ENCODE results near the gene KIRREL2. TPM values are rescaled to one million over a fixed set of nuclear protein-coding genes. Genes with fewer than 3 reads are reported as not detected.
A peak's percentile ranks its signal among the peaks of the same experiment; 100 is the strongest.

The KIRREL2 gene
- polyA plus RNA-seq, 1 experiment = not detected

DNA sequence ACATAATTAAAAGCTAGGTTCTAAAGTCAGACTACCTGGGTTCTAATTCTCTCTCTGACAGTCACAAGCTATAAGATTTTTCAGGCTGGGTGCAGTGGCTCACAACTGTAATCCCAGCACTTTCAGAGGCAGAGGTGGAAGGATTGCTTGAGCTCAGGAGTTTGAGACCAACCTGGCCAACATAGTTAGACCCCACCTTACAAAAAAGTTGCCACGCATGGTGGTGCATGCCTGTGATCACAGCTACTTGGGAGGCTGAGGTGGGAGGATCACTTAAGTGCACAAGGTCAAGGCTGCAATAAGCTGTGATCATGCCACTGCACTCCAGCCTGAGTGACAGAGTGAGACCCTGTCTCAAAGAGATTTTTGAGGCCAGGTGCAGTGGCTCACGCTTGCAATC, 37.6 kb downstream of the KIRREL2 start:
- no peak overlapping the region for H3K27ac ChIP-seq (ENCODE audit: low read depth, low read length)
- H3K4me3 ChIP-seq (ENCODE audit: low read depth, low read length) = no peak overlapping the region
- H3K27me3 ChIP-seq (ENCODE audit: control insufficient read depth, insufficient read depth, low read length) = no peaks in the 10 kb centered on the region
- CTCF ChIA-PET = interaction anchor here (1.8 to 2.9 kb wide), 2 partner anchors 11 to 37 kb away, joined by 5 to 13 read pairs; no protein-coding TSS in a partner anchor
- POLR2A ChIA-PET = no interaction called here
- no peak for TF ChIP-seq CTCF (IDR thresholded peaks at IDR 0.05; ENCODE audit: low read depth, low read length)
- no peak for DNase-seq (ENCODE audit: low read depth, low spot score)
- H3K9me3 ChIP-seq (ENCODE audit: control insufficient read depth, insufficient read depth, low read length) = no peaks in the 10 kb centered on the region; the same call in 1 of the 2 replicates

DNA sequence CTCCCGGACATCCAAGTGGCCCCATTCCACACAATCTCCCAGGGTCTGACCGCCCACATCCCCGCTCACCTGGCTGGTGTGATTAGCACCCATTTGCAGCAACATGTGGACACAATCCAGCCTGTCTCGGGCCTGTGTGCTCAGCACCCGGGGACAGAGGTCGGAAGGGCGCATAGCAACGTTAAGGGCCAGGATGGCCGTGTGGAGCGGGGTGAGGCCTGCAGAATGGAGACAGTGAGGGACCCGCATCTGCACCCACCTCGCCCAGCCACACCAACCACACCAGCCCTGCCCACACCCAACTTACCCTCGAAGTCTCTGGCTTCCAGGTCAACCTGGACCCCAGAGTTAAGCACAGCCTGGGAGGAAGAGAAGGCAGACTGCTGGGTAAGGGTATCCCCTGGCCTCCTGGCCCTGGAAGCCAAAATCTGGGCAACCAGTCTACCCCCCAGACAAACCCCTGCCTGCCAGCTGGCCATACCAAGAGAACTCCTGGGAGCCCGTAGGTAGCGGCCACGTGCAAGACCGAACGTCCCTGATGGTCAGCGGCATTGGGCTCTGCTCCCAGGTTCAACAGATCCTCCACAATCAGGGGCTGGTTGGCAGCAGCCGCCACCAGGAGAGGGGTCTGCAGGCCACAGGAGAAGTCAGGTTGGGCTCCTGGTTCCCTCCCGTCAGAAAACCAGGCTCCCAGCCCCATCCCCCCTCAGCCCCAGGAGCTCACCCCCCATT, 39.4 kb downstream of the KIRREL2 start:
- TF ChIP-seq CTCF (IDR thresholded peaks at IDR 0.05; ENCODE audit: low read depth, low read length) = no peak
- Histone ChIP-seq H3K27me3 (ENCODE audit: control insufficient read depth, insufficient read depth, low read length) (no peaks in the 10 kb centered on the region), H3K27ac (ENCODE audit: low read depth, low read length) (no peak overlapping the region), H3K4me3 (ENCODE audit: low read depth, low read length) (no peak overlapping the region), H3K9me3 (ENCODE audit: control insufficient read depth, insufficient read depth, low read length) (no peaks in the 10 kb centered on the region; the same call in 1 of the 2 replicates)
- POLR2A ChIA-PET = interaction anchor here (0.7 kb wide), 1 partner anchor 12 kb away, joined by 3 read pairs; no protein-coding TSS in a partner anchor
- CTCF ChIA-PET = interaction anchor here (1.1 kb wide), 1 partner anchor 203 kb away, joined by 3 read pairs; no protein-coding TSS in a partner anchor
- DNase-seq (ENCODE audit: low read depth, low spot score) = no peak

- no peak for DNase-seq (ENCODE audit: low read depth, low spot score)
- H3K4me3 ChIP-seq (ENCODE audit: low read depth, low read length) = no peak overlapping the region
- ChIA-PET POLR2A (interaction anchor here (0.7 kb wide), 1 partner anchor 13 kb away, joined by 3 read pairs; no protein-coding TSS in a partner anchor), CTCF (interaction anchor here (1.1 kb wide), 1 partner anchor 204 kb away, joined by 3 read pairs; no protein-coding TSS in a partner anchor)
- no peak overlapping the region for H3K27ac ChIP-seq (ENCODE audit: low read depth, low read length)
- no peaks in the 10 kb centered on the region; the same call in 1 of the 2 replicates for H3K9me3 ChIP-seq (ENCODE audit: control insufficient read depth, insufficient read depth, low read length)
- no peaks in the 10 kb centered on the region for H3K27me3 ChIP-seq (ENCODE audit: control insufficient read depth, insufficient read depth, low read length)
- no peak for TF ChIP-seq CTCF (IDR thresholded peaks at IDR 0.05; ENCODE audit: low read depth, low read length)
These were observed 39.9 kb downstream of the KIRREL2 start for GRCh38 chr19:35896643-35897040.

DNA sequence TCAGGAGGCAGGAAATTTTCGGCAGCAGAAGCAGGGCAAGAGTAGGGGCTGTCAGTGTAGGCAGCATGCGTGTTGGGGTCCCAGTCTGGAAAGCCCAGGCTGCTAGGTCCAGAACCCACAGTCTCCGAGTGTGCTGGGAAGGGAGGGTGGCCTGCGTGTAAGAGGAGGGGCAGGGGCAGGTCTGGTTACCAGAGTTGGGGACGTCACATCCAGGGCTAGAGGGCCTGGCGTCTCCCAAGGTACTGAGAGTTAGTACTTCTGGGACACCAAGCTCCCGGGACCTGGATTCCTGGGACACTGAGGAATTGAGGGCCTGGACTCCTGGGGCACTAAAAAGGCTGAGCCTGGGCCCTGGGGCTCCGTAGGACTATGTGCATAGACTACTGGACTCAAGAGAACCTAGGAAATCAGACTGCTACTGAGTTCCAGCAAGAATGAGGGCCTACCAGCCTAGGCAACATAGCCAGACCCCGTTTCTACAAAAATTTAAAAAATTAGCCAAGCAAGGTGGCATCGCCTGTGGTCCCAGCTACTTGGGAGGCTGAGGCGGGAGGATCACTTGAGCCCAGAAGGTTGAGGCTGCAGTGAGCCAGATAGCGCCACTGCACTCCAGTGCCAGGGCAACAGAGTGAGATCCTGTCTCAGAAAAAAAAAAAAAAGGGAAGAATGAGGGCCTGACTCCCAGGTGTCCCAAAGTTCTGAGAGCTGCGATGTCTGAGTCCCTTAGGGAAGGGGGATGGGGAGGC, 41.2 kb downstream of the KIRREL2 start:
- DNase-seq (ENCODE audit: low read depth, low spot score) = no peak
- no peak for TF ChIP-seq CTCF (IDR thresholded peaks at IDR 0.05; ENCODE audit: low read depth, low read length)
- ChIA-PET POLR2A (interaction anchor here (0.6 kb wide), 1 partner anchor 737 kb away, joined by 3 read pairs; no protein-coding TSS in a partner anchor), CTCF (no interaction called here)
- Histone ChIP-seq H3K4me3 (ENCODE audit: low read depth, low read length) (peak overlapping the region; percentile 74), H3K27ac (ENCODE audit: low read depth, low read length) (no peak overlapping the region), H3K27me3 (ENCODE audit: control insufficient read depth, insufficient read depth, low read length) (no peaks in the 10 kb centered on the region), H3K9me3 (ENCODE audit: control insufficient read depth, insufficient read depth, low read length) (no peaks in the 10 kb centered on the region; the same call in 1 of the 2 replicates)

- ChIA-PET POLR2A (no interaction called here), CTCF (no interaction called here)
- peak overlapping the region; percentile 21 for H3K27ac ChIP-seq (ENCODE audit: low read depth, low read length)
These were observed 41.7 kb downstream of the KIRREL2 start for GRCh38 chr19:35898499-35898809.

More at GRCh38 chr19:35898499-35898809, 41.7 kb downstream of the KIRREL2 start:
- no peak for TF ChIP-seq CTCF (IDR thresholded peaks at IDR 0.05; ENCODE audit: low read depth, low read length)
- Histone ChIP-seq H3K9me3 (ENCODE audit: control insufficient read depth, insufficient read depth, low read length) (no peaks in the 10 kb centered on the region; the same call in 1 of the 2 replicates), H3K27me3 (ENCODE audit: control insufficient read depth, insufficient read depth, low read length) (no peaks in the 10 kb centered on the region), H3K4me3 (ENCODE audit: low read depth, low read length) (peak overlapping the region; percentile 74)
- DNase-seq (ENCODE audit: low read depth, low spot score) = no peak
